22Rv1 (cell line): ENCODE measurements around the gene LRCH3.

ENCODE experiments used
- CTCF ChIP-seq: fragments of 450-650 bp; IDR thresholded peaks from 2 replicates; pipeline ENCODE4 v1.5.1; 2017; ENCODE audit warnings: mild to moderate bottlenecking
- ZFX ChIP-seq: fragments of 450-650 bp; IDR thresholded peaks from 2 replicates; pipeline ENCODE4 v1.6.1; 2017; ENCODE audit warnings: antibody characterized with exemption, borderline replicate concordance

GRCh38 chr3:197795200-197795599 is 4.1 kb downstream of the LRCH3 start:
- TF ChIP-seq CTCF (no peak), ZFX (no peak)
